GM20000 (cell line): ENCODE measurements around the gene ITGA4.
A peak's percentile ranks its signal among the peaks of the same experiment; 100 is the strongest.
"Not testable (repeated sequence)": the region's sequence is repeated elsewhere in the genome, so short reads cannot be mapped to it uniquely, and the experiment has no call there.

Source experiments
- DNase-seq: peaks from one replicate; pipeline ENCODE4 v3.0.0; 2012; ENCODE audit warnings: low spot score
- CTCF ChIP-seq: IDR thresholded peaks from 2 replicates; pipeline ENCODE4 v1.5.1; 2012; ENCODE audit warnings: mild to moderate bottlenecking, control low read depth; ENCODE audit errors: extremely low read depth, missing control alignments

ITGA4 gene

GRCh38 chr2:181441670-181442069 is 15.5 kb upstream of the ITGA4 start:
- DNase-seq = no peak
- no peak for TF ChIP-seq CTCF

GRCh38 chr2:181444654-181445053 is 12.5 kb upstream of the ITGA4 start:
- no peak for DNase-seq
- no peak for TF ChIP-seq CTCF

- DNase-seq = no peak
- TF ChIP-seq CTCF = no peak
Measured at GRCh38 chr2:181446985-181447384, 10.2 kb upstream of the ITGA4 start.

- not testable (repeated sequence) for DNase-seq
Measured at GRCh38 chr2:181449278-181449677, 7.9 kb upstream of the ITGA4 start.

- no peak for DNase-seq
- no peak for TF ChIP-seq CTCF
Measured at GRCh38 chr2:181454686-181455450, 2.3 kb upstream of the ITGA4 start.

- TF ChIP-seq CTCF = no peak
- DNase-seq = peak; percentile 67
Measured at GRCh38 chr2:181456660-181457120, 496 bp upstream of the ITGA4 start.

- TF ChIP-seq CTCF = no peak
- DNase-seq = peak; percentile 59
Measured at GRCh38 chr2:181457741-181458425, 697 bp downstream of the ITGA4 start.
